Uterus (tissue), 4 donors: ENCODE measurements around the gene SEC23A. TPM values are rescaled to one million over a fixed set of nuclear protein-coding genes. Genes with fewer than 3 reads are reported as not detected.

Experiments used
- DNase-seq, 2 donors: peaks; one replicate each; pipeline ENCODE4 v3.0.0-alpha.2; 2019 to 2020
- H3K27ac ChIP-seq, 2 donors: fragments of 200-600 bp; sonication (generic); 1 replicate in 1 of 2; 2 replicates in 1 of 2; pipeline ENCODE4 v1.5.1; 2016 to 2018
- H3K27me3 ChIP-seq, 2 donors: fragments of 200-600 bp; sonication (generic); one replicate each; pipeline ENCODE4 v1.5.1; 2018 to 2019; ENCODE audit warnings: control low read depth in 1 of 2
- H3K36me3 ChIP-seq, 2 donors: fragments of 200-600 bp; sonication (generic); one replicate each; pipeline ENCODE4 v1.5.1; 2019; ENCODE audit warnings: control low read depth in 1 of 2
- H3K4me1 ChIP-seq, 2 donors: fragments of 200-600 bp; sonication (generic); one replicate each; pipeline ENCODE4 v1.5.1; 2018 to 2019; ENCODE audit warnings: control low read depth in 1 of 2
- H3K4me3 ChIP-seq, 2 donors: fragments of 200-600 bp; sonication (generic); 1 replicate in 1 of 2; 2 replicates in 1 of 2; pipeline ENCODE4 v1.5.1; 2018 to 2019; ENCODE audit warnings: mild to moderate bottlenecking in 1 of 2
- H3K9me3 ChIP-seq, 2 donors: fragments of 200-600 bp; sonication (generic); one replicate each; pipeline ENCODE4 v1.5.1; 2019; ENCODE audit warnings: control low read depth in 1 of 2
- POLR2A ChIP-seq, 2 donors: fragments of 450-650 bp; IDR thresholded peaks; one replicate each; pipeline ENCODE4 v1.6.1; 2016; ENCODE audit warnings: antibody characterized with exemption in 2 of 2, mild to moderate bottlenecking in 1 of 2, moderate library complexity in 1 of 2
- intact Hi-C: fragments of 100-400 bp; cut with DNase I; formaldehyde crosslinking; loops from one replicate; pipeline ENCODE4 v1.15.1; 2023; ENCODE audit warnings: low total_unique reads
- total RNA-seq, 4 donors: library from RNA; depleted of rRNA in 3 of 4; stranded (reverse); fragments of >200 nt in 3 of 4; gene quantifications; one replicate each; pipeline versions ENCODE4 v1.1.0 to v1.2.4, GENCODE V29; 2014 to 2023
- TF ChIP-seq, protein P1 (sequence below), 4 experiments: fragments of 200-600 bp in 2 of 4; fragments of 450-650 bp in 2 of 4; sonication (generic) in 2 of 4; IDR thresholded peaks; one replicate each; pipeline ENCODE4 v1.5.1; 2016 to 2019; ENCODE audit warnings: antibody characterized with exemption in 4 of 4, mild to moderate bottlenecking in 2 of 4, moderate library complexity in 1 of 4
- donor health status: DM: yes; HTN: yes; CAD: no.

The SEC23A gene
- total RNA-seq, 4 donors from 2014 or later, result 133 to 322 (median 231) TPM

DNA sequence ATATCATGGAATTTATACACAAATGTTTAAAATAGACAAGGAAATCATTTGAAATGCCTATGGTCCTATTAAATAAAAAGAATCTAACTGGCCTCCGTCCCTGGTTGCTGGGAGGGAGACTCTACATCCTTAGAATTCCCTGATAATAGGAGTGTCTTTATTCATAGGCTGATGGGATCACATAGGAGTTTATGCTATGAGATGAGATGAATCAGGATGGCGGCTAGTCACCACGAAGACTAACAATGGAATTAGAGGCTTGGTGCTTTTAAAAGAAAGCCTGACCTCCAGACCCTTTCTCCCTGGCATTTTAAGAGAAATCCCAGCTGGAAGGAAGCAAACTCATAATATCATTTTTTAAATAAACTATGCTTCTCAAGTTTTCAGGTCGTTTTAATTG lies 69.7 kb downstream of the SEC23A start:
- Histone ChIP-seq H3K4me3 (no peak overlapping the region), H3K4me1 (no peaks in the 10 kb centered on the region), H3K27me3 (no peaks in the 10 kb centered on the region), H3K9me3 (no peaks in the 10 kb centered on the region), H3K36me3 (peaks cover 0 to 2% of the 10 kb centered on the region in 2 donors), H3K27ac (no peak overlapping the region)
- TF ChIP-seq, protein P1, sequence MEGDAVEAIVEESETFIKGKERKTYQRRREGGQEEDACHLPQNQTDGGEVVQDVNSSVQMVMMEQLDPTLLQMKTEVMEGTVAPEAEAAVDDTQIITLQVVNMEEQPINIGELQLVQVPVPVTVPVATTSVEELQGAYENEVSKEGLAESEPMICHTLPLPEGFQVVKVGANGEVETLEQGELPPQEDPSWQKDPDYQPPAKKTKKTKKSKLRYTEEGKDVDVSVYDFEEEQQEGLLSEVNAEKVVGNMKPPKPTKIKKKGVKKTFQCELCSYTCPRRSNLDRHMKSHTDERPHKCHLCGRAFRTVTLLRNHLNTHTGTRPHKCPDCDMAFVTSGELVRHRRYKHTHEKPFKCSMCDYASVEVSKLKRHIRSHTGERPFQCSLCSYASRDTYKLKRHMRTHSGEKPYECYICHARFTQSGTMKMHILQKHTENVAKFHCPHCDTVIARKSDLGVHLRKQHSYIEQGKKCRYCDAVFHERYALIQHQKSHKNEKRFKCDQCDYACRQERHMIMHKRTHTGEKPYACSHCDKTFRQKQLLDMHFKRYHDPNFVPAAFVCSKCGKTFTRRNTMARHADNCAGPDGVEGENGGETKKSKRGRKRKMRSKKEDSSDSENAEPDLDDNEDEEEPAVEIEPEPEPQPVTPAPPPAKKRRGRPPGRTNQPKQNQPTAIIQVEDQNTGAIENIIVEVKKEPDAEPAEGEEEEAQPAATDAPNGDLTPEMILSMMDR (IDR thresholded peaks at IDR 0.05), result no peak
- no peak for TF ChIP-seq POLR2A (IDR thresholded peaks at IDR 0.05)
- no peak for DNase-seq
- intact Hi-C loops, result no loop called here

DNA sequence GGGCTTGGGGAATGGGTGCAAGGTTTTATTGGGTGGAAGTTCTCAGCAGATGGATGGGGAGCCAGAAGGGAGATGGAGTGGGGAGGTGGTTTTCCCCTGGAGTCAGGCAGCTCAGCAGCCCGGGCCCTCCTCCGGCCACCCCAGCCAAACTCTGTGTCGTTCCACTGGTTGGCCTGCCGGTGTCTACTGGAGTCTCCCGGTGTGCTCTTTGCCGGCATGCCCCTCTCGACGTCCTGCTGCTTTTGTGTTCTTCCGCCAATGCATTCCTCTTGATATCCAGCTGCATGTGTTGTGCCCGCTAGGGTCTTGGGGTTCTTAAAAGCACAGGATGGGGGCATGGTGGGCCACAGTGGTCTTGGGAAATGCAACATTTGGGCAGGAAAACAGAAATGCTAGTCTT lies 72.8 kb downstream of the SEC23A start:
- no peak overlapping the region for H3K4me3 ChIP-seq
- TF ChIP-seq, protein P1 (IDR thresholded peaks at IDR 0.05), result no peak
- TF ChIP-seq POLR2A (IDR thresholded peaks at IDR 0.05), result no peak
- H3K36me3 ChIP-seq, result peaks cover 0 to 2% of the 10 kb centered on the region in 2 donors
- no peaks in the 10 kb centered on the region for H3K27me3 ChIP-seq
- no peaks in the 10 kb centered on the region for H3K4me1 ChIP-seq
- DNase-seq, result no peak
- intact Hi-C loops, result no loop called here
- no peaks in the 10 kb centered on the region for H3K9me3 ChIP-seq
- H3K27ac ChIP-seq, result no peak overlapping the region

DNA sequence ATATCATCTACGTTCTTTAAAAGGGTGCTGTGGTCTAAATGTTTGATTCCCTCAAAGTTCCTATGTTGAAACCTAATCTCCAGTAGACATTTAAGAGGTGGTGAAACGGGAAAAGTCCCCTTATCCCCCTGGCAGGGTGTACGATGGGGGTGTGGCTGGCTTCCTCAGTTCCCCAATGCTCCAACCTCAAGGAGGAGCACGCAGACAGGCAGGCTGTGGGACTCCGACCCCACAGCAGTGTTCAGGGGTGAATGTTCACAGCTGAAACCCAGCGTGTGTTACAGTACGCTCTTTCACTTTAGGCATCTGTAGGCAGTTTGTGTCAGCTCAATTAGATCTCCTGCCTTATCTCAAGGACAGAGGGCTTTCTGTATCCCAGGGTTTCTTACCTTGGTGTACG lies 73.2 kb downstream of the SEC23A start:
- H3K36me3 ChIP-seq, result peaks cover 0 to 2% of the 10 kb centered on the region in 2 donors
- TF ChIP-seq POLR2A (IDR thresholded peaks at IDR 0.05), result no peak
- TF ChIP-seq, protein P1 (IDR thresholded peaks at IDR 0.05), result no peak
- no peak overlapping the region for H3K27ac ChIP-seq
- no peaks in the 10 kb centered on the region for H3K9me3 ChIP-seq
- H3K4me3 ChIP-seq, result no peak overlapping the region
- intact Hi-C loops, result no loop called here
- no peak for DNase-seq
- H3K27me3 ChIP-seq, result no peaks in the 10 kb centered on the region
- H3K4me1 ChIP-seq, result no peaks in the 10 kb centered on the region

DNA sequence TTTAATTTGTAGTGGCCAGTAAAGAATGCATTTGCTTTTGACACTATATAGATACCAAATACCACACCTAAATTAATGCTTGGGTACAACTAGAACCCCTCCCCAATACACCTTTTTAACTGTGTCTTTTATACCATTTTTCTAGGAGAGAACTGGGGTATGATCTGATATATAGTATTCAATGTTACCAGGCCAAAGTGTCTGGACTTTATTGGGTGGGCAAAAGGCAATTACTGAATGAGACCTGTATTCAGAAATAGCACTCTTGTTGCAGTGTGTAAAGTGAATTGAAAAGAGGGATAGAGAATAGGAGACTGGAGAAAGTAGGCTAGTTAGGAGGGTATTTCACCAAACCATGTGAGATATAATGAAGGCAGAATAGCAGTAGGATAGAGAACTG lies 74.4 kb downstream of the SEC23A start:
- intact Hi-C loops, result no loop called here
- TF ChIP-seq, protein P1 (IDR thresholded peaks at IDR 0.05), result no peak
- no peak for TF ChIP-seq POLR2A (IDR thresholded peaks at IDR 0.05)

DNA sequence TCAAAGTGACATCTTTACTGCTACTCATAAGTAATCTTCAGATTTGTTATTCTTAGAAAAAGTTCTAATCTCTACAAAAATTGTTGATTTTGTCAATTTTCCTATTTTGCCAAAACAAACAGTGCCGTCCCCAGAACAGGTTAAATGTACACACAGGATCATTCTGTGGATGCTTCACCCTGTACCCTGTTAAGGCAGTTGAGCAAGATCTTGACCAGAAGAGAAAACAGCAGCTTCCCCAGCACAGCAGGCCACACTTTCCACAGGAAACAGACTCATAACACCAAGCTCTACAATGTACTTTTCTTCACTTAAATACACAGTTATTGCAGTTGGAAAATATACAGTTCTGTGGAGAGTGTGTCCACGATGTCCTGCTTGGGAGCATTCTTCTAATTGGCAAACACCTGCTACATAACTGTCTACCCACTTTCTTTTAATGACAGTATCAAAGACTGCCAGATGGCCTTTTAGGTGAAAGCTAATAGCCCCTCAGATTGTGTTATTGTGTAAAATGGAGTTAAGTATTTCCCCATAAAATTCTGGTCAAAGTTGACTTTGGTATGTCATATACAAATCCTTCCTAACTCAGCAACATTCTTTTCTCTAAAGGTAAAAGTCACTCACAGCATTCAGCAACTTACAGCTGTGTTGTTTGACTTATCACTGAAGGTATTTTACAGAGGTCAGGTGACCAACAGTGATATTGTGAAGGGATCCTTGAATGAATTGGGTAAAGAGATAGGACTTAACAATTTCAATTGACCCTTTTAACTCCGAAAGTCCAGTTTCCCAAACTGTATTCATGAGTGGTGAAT lies 77.0 kb downstream of the SEC23A start:
- Histone ChIP-seq H3K9me3 (no peaks in the 10 kb centered on the region), H3K27ac (no peak overlapping the region), H3K36me3 (no peaks in the 10 kb centered on the region), H3K4me3 (no peak overlapping the region), H3K4me1 (no peaks in the 10 kb centered on the region), H3K27me3 (no peaks in the 10 kb centered on the region)
- no peak for TF ChIP-seq POLR2A (IDR thresholded peaks at IDR 0.05)
- TF ChIP-seq, protein P1 (IDR thresholded peaks at IDR 0.05), result no peak
- no peak for DNase-seq
- intact Hi-C loops, result no loop called here

More for the DNA sequence above, 74.4 kb downstream of the SEC23A start:
- no peak for DNase-seq
- peaks cover 0 to 2% of the 10 kb centered on the region in 2 donors for H3K36me3 ChIP-seq
- no peaks in the 10 kb centered on the region for H3K9me3 ChIP-seq
- no peak overlapping the region for H3K4me3 ChIP-seq
- no peak overlapping the region for H3K27ac ChIP-seq
- H3K27me3 ChIP-seq, result no peaks in the 10 kb centered on the region
- no peaks in the 10 kb centered on the region for H3K4me1 ChIP-seq
